GM18517 (cell line): Measurements from ENCODE around the gene DNAJA4.

ENCODE experiments used
- ATAC-seq: cut with Tn5 transposase; IDR thresholded peaks from one replicate; pipeline ENCODE4 v1.9.1; 2021; ENCODE audit warnings: mild to moderate bottlenecking, moderate library complexity; ENCODE audit not compliant: unreplicated experiment

Gene DNAJA4

GRCh38 chr15:78276064-78276943, 11.9 kb downstream of the DNAJA4 start:
- no peak for ATAC-seq

GRCh38 chr15:78280319-78281072, 16.1 kb downstream of the DNAJA4 start:
- ATAC-seq = no peak

GRCh38 chr15:78282324-78282723, 18.0 kb downstream of the DNAJA4 start:
- ATAC-seq = no peak

- no peak for ATAC-seq
Measured at GRCh38 chr15:78284758-78285157, 20.4 kb downstream of the DNAJA4 start.

- ATAC-seq = no peak
Measured at GRCh38 chr15:78290222-78290621, 25.9 kb downstream of the DNAJA4 start.

- ATAC-seq = no peak
Measured at GRCh38 chr15:78291052-78291451, 26.7 kb downstream of the DNAJA4 start.

- ATAC-seq = no peak
Measured at GRCh38 chr15:78291698-78292097, 27.3 kb downstream of the DNAJA4 start.

- ATAC-seq = no peak
Measured at GRCh38 chr15:78292219-78292618, 27.9 kb downstream of the DNAJA4 start.

- peak; percentile 75 for ATAC-seq
Measured at GRCh38 chr15:78299101-78299930, 35.0 kb downstream of the DNAJA4 start, which contains the start of gene SKIC8. Gene SKIC8, minus strand, starts transcription at chr15:78299609. Its CDS starts 3,923 bp downstream, at chr15:78295686.

GRCh38 chr15:78301326-78301725, 37.0 kb downstream of the DNAJA4 start:
- ATAC-seq = no peak

- ATAC-seq = no peak
Measured at GRCh38 chr15:78301828-78302227, 37.5 kb downstream of the DNAJA4 start.

- no peak for ATAC-seq
Measured at GRCh38 chr15:78302579-78303312, 38.4 kb downstream of the DNAJA4 start.

GRCh38 chr15:78304216-78305066, 40.1 kb downstream of the DNAJA4 start:
- ATAC-seq = no peak

GRCh38 chr15:78306176-78306774, 41.9 kb downstream of the DNAJA4 start:
- ATAC-seq = no peak

GRCh38 chr15:78307976-78308375, 43.6 kb downstream of the DNAJA4 start:
- ATAC-seq = no peak

GRCh38 chr15:78308422-78309032, 44.2 kb downstream of the DNAJA4 start:
- no peak for ATAC-seq

- ATAC-seq = no peak
Measured at GRCh38 chr15:78311292-78311691, 46.9 kb downstream of the DNAJA4 start.

GRCh38 chr15:78312536-78312935, 48.2 kb downstream of the DNAJA4 start:
- ATAC-seq = no peak

- ATAC-seq = no peak
Measured at GRCh38 chr15:78312957-78313356, 48.6 kb downstream of the DNAJA4 start.
